Loucy (cell line): ENCODE measurements around the gene CEP70.

Source experiments
- H2AFZ ChIP-seq: fragments of 200-600 bp; sonication (generic); 2 replicates; pipeline ENCODE4 v1.6.0; 2016; ENCODE audit warnings: antibody characterized with exemption, mild to moderate bottlenecking, low read length, moderate library complexity
- H3F3A ChIP-seq: fragments of 200-600 bp; 2 replicates; pipeline ENCODE4 v1.6.0; 2016; ENCODE audit warnings: antibody characterized with exemption, low read depth, mild to moderate bottlenecking
- H3K27me3 ChIP-seq: fragments of 200-600 bp; sonication (generic); 2 replicates; pipeline ENCODE4 v1.6.1; 2014; ENCODE audit warnings: low read length, mild to moderate bottlenecking; ENCODE audit not compliant: insufficient read depth, poor library complexity, severe bottlenecking
- H3K36me3 ChIP-seq: fragments of 200-600 bp; sonication (generic); 2 replicates; pipeline ENCODE4 v1.6.1; 2016; ENCODE audit warnings: low read length; ENCODE audit not compliant: insufficient read depth
- H3K4me1 ChIP-seq: fragments of 200-600 bp; sonication (generic); 2 replicates; pipeline ENCODE4 v1.5.1; 2014; ENCODE audit warnings: low read length, mild to moderate bottlenecking; ENCODE audit not compliant: insufficient read depth, poor library complexity, severe bottlenecking
- H3K4me2 ChIP-seq: fragments of 200-600 bp; sonication (generic); 2 replicates; pipeline ENCODE4 v1.6.0; 2014; ENCODE audit warnings: antibody characterized with exemption, low read length, low read depth, mild to moderate bottlenecking; ENCODE audit not compliant: poor library complexity, severe bottlenecking
- H3K4me3 ChIP-seq: fragments of 200-600 bp; sonication (generic); 2 replicates; pipeline ENCODE4 v1.5.1; 2014; ENCODE audit warnings: low read length, mild to moderate bottlenecking, mixed read lengths; ENCODE audit not compliant: poor library complexity, severe bottlenecking
- H3K79me2 ChIP-seq: fragments of 200-600 bp; sonication (generic); 2 replicates; pipeline ENCODE4 v1.6.1; 2014; ENCODE audit warnings: low read length; ENCODE audit not compliant: insufficient read depth
- H3K9ac ChIP-seq: fragments of 200-600 bp; sonication (generic); 2 replicates; pipeline ENCODE4 v1.6.0; 2014; ENCODE audit warnings: mild to moderate bottlenecking, low read depth, low read length, moderate library complexity; ENCODE audit not compliant: poor library complexity, severe bottlenecking
- H3K9me2 ChIP-seq: fragments of 200-600 bp; sonication (generic); replicated peaks from 2 replicates; pipeline ENCODE4 v1.6.1; 2016; ENCODE audit warnings: low read depth, low read length, mixed read lengths
- H3K9me3 ChIP-seq: fragments of 200-600 bp; sonication (generic); 2 replicates; pipeline ENCODE4 v1.6.1; 2014; ENCODE audit warnings: mild to moderate bottlenecking, antibody characterized with exemption, low read length, low read depth; ENCODE audit not compliant: insufficient read depth
- H4K20me1 ChIP-seq: fragments of 200-600 bp; sonication (generic); 2 replicates; pipeline ENCODE4 v1.6.0; 2014; ENCODE audit warnings: antibody characterized with exemption, low read length, mild to moderate bottlenecking; ENCODE audit not compliant: insufficient read depth, poor library complexity, severe bottlenecking
- EZH2phosphoT487 ChIP-seq: fragments of 200-600 bp; IDR thresholded peaks from 2 replicates; pipeline ENCODE4 v1.6.1; 2018; ENCODE audit warnings: antibody characterized with exemption, mild to moderate bottlenecking, moderate library complexity, borderline replicate concordance
- TF ChIP-seq, protein P1 (sequence below): fragments of 200-600 bp; sonication (generic); conservative IDR thresholded peaks from 2 replicates; pipeline ENCODE4 v1.5.1; 2014; ENCODE audit warnings: mild to moderate bottlenecking, antibody characterized with exemption, low read length

The CEP70 gene

GRCh38 chr3:138547342-138547975 lies 46.6 kb downstream of the CEP70 start:
- H3K9me2 ChIP-seq: no peaks in the 10 kb centered on the region
- no peak overlapping the region for H3K4me3 ChIP-seq
- no peak overlapping the region for H2AFZ ChIP-seq
- H3K27me3 ChIP-seq: no peaks in the 10 kb centered on the region
- no peak overlapping the region for H3K9ac ChIP-seq
- H3K36me3 ChIP-seq: peaks cover 98% of the 10 kb centered on the region
- no peaks in the 10 kb centered on the region for H3F3A ChIP-seq
- no peaks in the 10 kb centered on the region for H3K4me1 ChIP-seq
- peaks cover 37% of the 10 kb centered on the region for H3K79me2 ChIP-seq
- peaks cover 47% of the 10 kb centered on the region for H3K9me3 ChIP-seq
- no peaks in the 10 kb centered on the region for H4K20me1 ChIP-seq
- no peak for TF ChIP-seq EZH2phosphoT487
- TF ChIP-seq, protein P1, sequence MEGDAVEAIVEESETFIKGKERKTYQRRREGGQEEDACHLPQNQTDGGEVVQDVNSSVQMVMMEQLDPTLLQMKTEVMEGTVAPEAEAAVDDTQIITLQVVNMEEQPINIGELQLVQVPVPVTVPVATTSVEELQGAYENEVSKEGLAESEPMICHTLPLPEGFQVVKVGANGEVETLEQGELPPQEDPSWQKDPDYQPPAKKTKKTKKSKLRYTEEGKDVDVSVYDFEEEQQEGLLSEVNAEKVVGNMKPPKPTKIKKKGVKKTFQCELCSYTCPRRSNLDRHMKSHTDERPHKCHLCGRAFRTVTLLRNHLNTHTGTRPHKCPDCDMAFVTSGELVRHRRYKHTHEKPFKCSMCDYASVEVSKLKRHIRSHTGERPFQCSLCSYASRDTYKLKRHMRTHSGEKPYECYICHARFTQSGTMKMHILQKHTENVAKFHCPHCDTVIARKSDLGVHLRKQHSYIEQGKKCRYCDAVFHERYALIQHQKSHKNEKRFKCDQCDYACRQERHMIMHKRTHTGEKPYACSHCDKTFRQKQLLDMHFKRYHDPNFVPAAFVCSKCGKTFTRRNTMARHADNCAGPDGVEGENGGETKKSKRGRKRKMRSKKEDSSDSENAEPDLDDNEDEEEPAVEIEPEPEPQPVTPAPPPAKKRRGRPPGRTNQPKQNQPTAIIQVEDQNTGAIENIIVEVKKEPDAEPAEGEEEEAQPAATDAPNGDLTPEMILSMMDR: no peak
- H3K4me2 ChIP-seq: no peak overlapping the region

DNA sequence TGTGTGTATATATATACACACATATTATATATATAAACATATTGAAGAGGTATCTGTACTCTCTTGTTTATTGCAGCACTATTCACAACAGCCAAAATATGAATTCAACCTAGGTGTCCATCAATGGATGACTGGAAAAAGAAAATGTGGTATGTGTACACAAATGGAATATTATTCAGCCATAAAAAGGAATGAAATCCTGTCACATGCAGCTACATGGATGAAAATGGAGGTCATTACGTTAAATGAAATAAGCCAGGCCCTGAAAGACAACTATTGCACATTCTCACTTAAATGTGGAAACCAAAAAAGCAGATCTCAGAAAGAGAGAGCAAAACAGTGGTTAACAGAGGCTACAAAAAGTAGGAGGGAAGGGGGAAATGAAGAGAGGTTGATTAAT lies 49.5 kb downstream of the CEP70 start:
- no peaks in the 10 kb centered on the region for H3K27me3 ChIP-seq
- no peak overlapping the region for H2AFZ ChIP-seq
- no peak overlapping the region for H3K9ac ChIP-seq
- no peaks in the 10 kb centered on the region for H3K4me1 ChIP-seq
- no peaks in the 10 kb centered on the region for H3K9me2 ChIP-seq
- peaks cover 62% of the 10 kb centered on the region for H3K9me3 ChIP-seq
- H3F3A ChIP-seq: no peaks in the 10 kb centered on the region
- H4K20me1 ChIP-seq: no peaks in the 10 kb centered on the region
- peaks cover 17% of the 10 kb centered on the region; the same call in 1 of the 2 replicates for H3K79me2 ChIP-seq
- TF ChIP-seq EZH2phosphoT487: no peak
- TF ChIP-seq, protein P1: no peak
- H3K4me3 ChIP-seq: no peak overlapping the region
- H3K36me3 ChIP-seq: peaks cover 98% of the 10 kb centered on the region
- no peak overlapping the region for H3K4me2 ChIP-seq

DNA sequence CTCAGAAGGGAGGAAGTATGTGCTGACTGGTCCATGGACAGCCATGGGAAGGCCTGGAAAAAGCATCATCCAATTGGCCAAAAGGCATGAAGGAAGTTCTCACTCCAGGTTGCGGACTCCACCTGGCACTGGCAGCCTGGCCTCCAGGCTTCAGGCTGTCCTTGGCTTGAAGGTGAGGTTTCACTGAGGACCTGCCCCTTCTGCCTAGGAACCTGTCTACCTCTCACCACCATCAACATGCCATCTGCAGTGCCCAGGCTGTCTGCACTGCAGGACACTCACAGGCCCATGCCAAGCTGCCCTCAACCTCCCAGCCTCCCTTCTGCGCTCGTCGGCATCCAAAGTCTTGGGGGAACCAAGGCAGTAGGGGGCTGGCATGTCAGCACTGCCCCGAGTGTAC lies 51.1 kb downstream of the CEP70 start:
- no peaks in the 10 kb centered on the region for H3K4me1 ChIP-seq
- H3K9me3 ChIP-seq: peaks cover 56% of the 10 kb centered on the region
- no peak overlapping the region for H3K9ac ChIP-seq
- no peak overlapping the region for H2AFZ ChIP-seq
- no peaks in the 10 kb centered on the region for H3K9me2 ChIP-seq
- no peak overlapping the region for H3K4me3 ChIP-seq
- peaks cover 5% of the 10 kb centered on the region; the same call in 1 of the 2 replicates for H3K79me2 ChIP-seq
- H4K20me1 ChIP-seq: no peaks in the 10 kb centered on the region
- H3K36me3 ChIP-seq: peaks cover 98% of the 10 kb centered on the region
- TF ChIP-seq, protein P1: no peak
- H3K27me3 ChIP-seq: no peaks in the 10 kb centered on the region
- no peaks in the 10 kb centered on the region for H3F3A ChIP-seq
- no peak overlapping the region for H3K4me2 ChIP-seq
